Activated CD8-positive, alpha-beta memory T cell treated with anti-CD3 and anti-CD28 coated beads, Interleukin-2, amount 50 U/mL, for 4 hours (primary cell): ENCODE measurements around the gene DNAAF8.

Source experiments
- DNase-seq: peaks from one replicate; pipeline ENCODE4 v3.0.0-alpha.2; 2020

The DNAAF8 gene

GRCh38 chr16:4734063-4734729, at the start of gene DNAAF8, which contains the start of gene ANKS3:
Gene DNAAF8, plus strand, starts transcription at chr16:4734537. Its CDS starts 1,978 bp downstream, at chr16:4736515.
Gene ANKS3, minus strand, starts transcription at chr16:4734271. Its CDS starts 4,122 bp downstream, at chr16:4730149.
- peak; percentile 79 for DNase-seq

- no peak for DNase-seq
Observed at GRCh38 chr16:4684763-4685162, 49.6 kb upstream of the DNAAF8 start.

DNA sequence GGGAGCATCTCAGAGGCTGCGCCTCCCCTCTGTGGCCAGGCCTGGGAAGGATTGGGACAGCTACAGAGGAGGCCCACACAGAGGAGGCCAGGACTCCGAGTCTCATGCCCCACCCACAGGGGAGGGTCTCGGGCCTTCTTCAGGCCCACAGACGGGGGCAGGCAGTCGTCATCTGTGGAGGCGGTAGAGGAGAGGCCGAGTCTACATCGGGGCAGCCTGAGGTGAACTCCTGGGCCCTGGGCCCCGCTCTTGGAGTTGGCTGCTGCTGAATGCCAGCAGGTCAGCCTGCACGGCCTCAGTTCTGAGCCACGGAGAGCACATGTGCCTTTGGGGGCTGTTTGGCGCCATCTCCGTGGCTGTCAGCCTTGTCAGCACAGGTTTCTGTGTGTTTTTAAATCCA, 49.0 kb upstream of the DNAAF8 start:
- no peak for DNase-seq

- DNase-seq: no peak
Observed at GRCh38 chr16:4685776-4686496, 48.4 kb upstream of the DNAAF8 start.

- DNase-seq: no peak
Observed at GRCh38 chr16:4686497-4687210, 47.7 kb upstream of the DNAAF8 start.

- no peak for DNase-seq
Observed at GRCh38 chr16:4687416-4687815, 46.9 kb upstream of the DNAAF8 start.

- DNase-seq: no peak
Observed at GRCh38 chr16:4687946-4688673, 46.2 kb upstream of the DNAAF8 start.

DNA sequence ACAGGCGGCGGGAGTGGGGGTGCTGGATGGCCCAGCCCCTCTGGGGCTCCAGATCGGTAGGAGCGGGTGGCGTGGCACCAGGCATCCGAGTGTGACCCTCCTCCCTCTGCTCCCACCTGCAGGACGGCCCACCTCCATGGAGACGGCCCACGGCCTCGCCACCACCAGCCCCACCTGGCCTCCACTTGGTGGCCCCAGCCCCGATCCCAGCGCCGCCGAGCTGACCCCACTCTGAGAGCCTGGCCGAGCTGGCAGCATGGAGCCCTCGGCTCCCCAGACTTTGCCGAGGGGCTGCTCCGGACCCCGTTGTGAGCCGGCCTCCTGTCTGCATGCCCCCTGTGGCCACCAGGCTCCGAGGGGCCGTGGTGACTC, 45.7 kb upstream of the DNAAF8 start:
- no peak for DNase-seq

DNA sequence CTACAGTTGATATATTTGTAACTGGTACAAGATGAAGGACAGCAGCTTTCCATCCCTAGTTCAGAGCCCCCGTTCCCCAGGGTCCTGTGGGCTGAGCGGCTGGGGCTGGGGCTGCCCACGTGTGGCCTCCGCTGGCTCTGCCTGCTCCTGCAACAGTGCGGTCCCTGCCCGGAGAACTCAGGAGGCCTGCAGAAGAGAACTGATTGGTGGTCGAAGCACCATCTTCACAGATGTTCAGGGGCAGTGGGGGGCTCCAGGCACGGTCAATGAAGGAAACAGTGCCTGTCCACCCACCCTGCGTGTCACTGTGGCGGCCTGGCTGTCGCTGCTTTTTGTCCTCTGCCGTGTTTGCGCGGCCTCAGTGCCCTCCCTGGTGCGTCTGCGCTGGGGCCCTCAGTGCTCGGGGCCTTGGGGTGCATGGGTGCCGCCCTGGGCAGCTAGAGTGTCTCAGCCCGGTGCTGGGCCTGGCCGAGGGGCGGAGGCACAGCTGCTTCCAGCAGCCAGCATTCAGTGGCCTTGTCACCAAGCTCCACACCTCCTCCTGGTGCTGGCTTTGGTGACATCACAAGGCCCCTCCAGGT, 45.2 kb upstream of the DNAAF8 start:
- no peak for DNase-seq

DNA sequence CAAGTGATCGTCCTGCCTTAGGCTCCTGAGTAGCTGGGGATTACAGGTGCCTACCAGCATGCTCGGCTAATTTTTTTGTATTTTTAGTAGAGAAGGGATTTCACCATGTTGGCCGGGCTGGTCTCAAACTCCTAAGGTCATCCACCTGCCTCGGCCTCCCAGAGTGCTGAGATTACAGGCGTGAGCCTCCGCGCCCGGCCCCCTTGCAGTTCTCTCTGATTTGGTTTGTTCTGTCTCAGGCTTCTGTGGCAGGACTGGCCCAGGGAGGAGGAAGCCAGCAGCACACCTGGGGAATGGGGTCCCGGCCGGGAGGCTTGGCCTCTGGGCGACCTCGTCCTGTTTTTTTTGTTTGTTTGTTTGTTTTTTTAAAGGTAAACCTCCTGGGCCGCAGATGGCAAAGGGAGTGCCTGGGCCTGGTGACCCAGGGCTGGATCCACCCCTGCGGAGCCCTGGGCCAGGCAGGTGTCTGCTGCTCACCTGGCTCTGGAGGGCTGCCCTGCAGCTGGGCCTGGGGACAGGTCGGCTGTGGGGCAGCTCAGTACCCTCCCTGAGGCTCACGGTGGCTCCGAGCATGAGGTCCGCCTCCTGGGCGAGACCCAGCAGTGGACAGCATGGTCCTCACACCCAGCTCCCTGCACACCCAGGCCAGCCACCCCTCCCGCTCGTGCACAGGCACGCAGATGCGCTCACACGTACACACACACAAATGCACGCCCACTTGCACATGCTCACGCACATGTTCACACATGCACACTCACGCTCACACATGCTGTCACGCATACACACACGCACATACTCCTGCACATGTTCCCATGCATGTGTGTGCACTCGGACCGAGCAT, 44.3 kb upstream of the DNAAF8 start:
- DNase-seq: no peak

DNA sequence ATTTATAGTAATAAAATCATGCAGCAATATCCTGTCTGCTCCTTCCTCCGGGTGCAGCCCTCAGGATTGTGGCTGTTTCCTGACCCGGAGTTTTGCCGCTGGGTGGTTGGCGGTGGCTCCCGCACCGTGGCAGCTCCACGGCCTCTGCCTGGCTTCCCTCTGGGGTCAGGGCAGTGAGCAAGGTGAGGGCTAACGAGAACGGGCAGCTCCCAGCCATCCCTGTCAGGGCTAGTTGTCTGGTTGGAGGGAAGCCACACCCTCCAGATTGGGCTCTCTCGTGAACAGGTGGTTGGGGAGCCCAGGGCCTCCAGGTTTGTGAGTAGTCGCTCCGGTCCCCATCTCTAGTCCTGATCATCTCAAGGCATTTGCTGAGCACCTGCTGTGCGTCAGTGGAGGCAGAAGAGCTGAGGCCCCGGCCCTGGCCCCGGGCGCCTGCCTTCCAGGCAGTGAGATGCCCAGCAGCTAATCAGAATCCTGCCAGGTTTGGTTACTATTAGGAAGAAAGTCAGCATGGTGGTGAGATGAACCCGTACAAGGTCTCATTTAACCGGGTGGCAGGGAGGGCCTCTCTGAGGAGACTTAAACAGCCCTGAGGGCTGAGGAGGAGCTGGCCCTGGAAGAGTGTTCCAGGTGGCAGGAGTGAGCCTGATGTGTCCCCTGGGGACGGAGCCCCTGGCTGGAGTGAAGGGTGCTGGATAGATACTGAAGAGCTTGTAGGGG, 43.2 kb upstream of the DNAAF8 start:
- no peak for DNase-seq

GRCh38 chr16:4691666-4692412, 42.5 kb upstream of the DNAAF8 start:
- DNase-seq: no peak

GRCh38 chr16:4692460-4693295, 41.7 kb upstream of the DNAAF8 start:
- no peak for DNase-seq

GRCh38 chr16:4693296-4693955, 40.9 kb upstream of the DNAAF8 start, which contains the start of gene NUDT16L1:
Gene NUDT16L1, plus strand, starts transcription at chr16:4693562. Its CDS starts 165 bp downstream, at chr16:4693727.
- DNase-seq: peak; percentile 97

- DNase-seq: peak; percentile 58
Observed at GRCh38 chr16:4693956-4694641, 40.2 kb upstream of the DNAAF8 start.

- no peak for DNase-seq
Observed at GRCh38 chr16:4694642-4695451, 39.5 kb upstream of the DNAAF8 start.
